Esophagus muscularis mucosa (tissue), 4 donors: ENCODE data around the gene ANKRD2. TPM values are rescaled to one million over a fixed set of nuclear protein-coding genes. Genes with fewer than 3 reads are reported as not detected.
"Not testable (repeated sequence)": the region's sequence is repeated elsewhere in the genome, so short reads cannot be mapped to it uniquely, and the experiment has no call there.

Experiments
- DNase-seq: peaks from one replicate; pipeline ENCODE4 v3.0.0-alpha.2; 2017; ENCODE audit errors: extremely low spot score
- H3K27ac ChIP-seq, 4 donors: fragments of 200-600 bp; sonication (generic); replicated peaks in 1 of 4; 1 replicate in 3 of 4; 2 replicates in 1 of 4; pipeline ENCODE4 v1.5.1; 2016 to 2019; ENCODE audit warnings: mild to moderate bottlenecking in 1 of 4
- H3K27me3 ChIP-seq, 4 donors: fragments of 200-600 bp; sonication (generic); one replicate each; pipeline versions ENCODE4 v1.5.1 to v1.6.0; 2016 to 2019
- H3K36me3 ChIP-seq, 4 donors: fragments of 200-600 bp; sonication (generic); one replicate each; pipeline ENCODE4 v1.5.1; 2016 to 2019
- H3K4me1 ChIP-seq, 4 donors: fragments of 200-600 bp; sonication (generic); one replicate each; pipeline ENCODE4 v1.5.1; 2016 to 2019
- H3K4me3 ChIP-seq, 4 donors: fragments of 200-600 bp; sonication (generic); 1 replicate in 2 of 4; 2 replicates in 2 of 4; pipeline ENCODE4 v1.5.1; 2016 to 2019; ENCODE audit warnings: mild to moderate bottlenecking in 4 of 4, moderate library complexity in 1 of 4
- H3K9me3 ChIP-seq, 4 donors: fragments of 200-600 bp; sonication (generic); 1 replicate in 3 of 4; 2 replicates in 1 of 4; pipeline ENCODE4 v1.5.1; 2016 to 2019
- CTCF ChIP-seq, 3 experiments: fragments of 200-600 bp in 2 of 3; fragments of 450-650 bp in 1 of 3; sonication (generic) in 2 of 3; IDR thresholded peaks; one replicate each; pipeline ENCODE4 v1.5.1; 2017 to 2019; ENCODE audit warnings: antibody characterized with exemption in 3 of 3, mild to moderate bottlenecking in 2 of 3, moderate library complexity in 1 of 3
- EP300 ChIP-seq: sonication (generic); formaldehyde crosslinking; IDR thresholded peaks from one replicate; pipeline ENCODE4 v1.6.1; 2017; ENCODE audit warnings: antibody characterized with exemption
- POLR2A ChIP-seq: fragments of 450-650 bp; IDR thresholded peaks from one replicate; pipeline ENCODE4 v1.6.1; 2017; ENCODE audit warnings: antibody characterized with exemption, moderate library complexity, mild to moderate bottlenecking, low read depth
- POLR2AphosphoS5 ChIP-seq, 2 donors: sonication (generic); formaldehyde crosslinking; IDR thresholded peaks; one replicate each; pipeline ENCODE4 v1.6.1; 2017; ENCODE audit warnings: antibody characterized with exemption in 2 of 2
- WGBS: methylation state at CpG from one replicate; pipeline ENCODE4 v1.1.5; 2018; 5-methylcytosine and 5-hydroxymethylcytosine counted together
- intact Hi-C: fragments of 100-400 bp; cut with DNase I; formaldehyde crosslinking; loops from one replicate; pipeline ENCODE4 v1.15.1; 2023
- total RNA-seq, 4 donors: library from RNA; depleted of rRNA; stranded (reverse); fragments of >200 nt; gene quantifications; one replicate each; pipeline versions ENCODE4 v1.1.0 to v1.2.1, GENCODE V29; 2016

ANKRD2 gene
- 1 to 10 TPM in 2 of 4 donors, under 1 TPM in 1, not detected in 1; 0.33 to 1.6 (median 1.2) TPM for total RNA-seq

GRCh38 chr10:97572214-97572989 is at the start of gene ANKRD2:
Gene ANKRD2 (plus strand): TSS chr10:97572779. CDS start chr10:97572789, 10 bp downstream.
- Histone ChIP-seq H3K9me3 (no peaks in the 10 kb centered on the region), H3K27me3 (no peaks in the 10 kb centered on the region), H3K4me3 (no peak within 1 kb of the TSS), H3K4me1 (peaks cover 30 to 36% (median 31%) of the 10 kb centered on the region in 4 donors), H3K36me3 (peaks cover 15 to 40% (median 34%) of the 10 kb centered on the region in 4 donors), H3K27ac (peak within 1 kb of the TSS; percentile 19 to 72 (median 48))
- WGBS = 74% methylated on average over 14 of the region's 16 CpGs
- no peak for DNase-seq
- intact Hi-C loops = loop anchor here (1.0 kb wide), 1 partner anchor 41 kb away; no protein-coding TSS in a partner anchor
- peak in 2 of 3 experiments; percentile 87 to 90 for TF ChIP-seq CTCF (IDR thresholded peaks at IDR 0.05)
- TF ChIP-seq POLR2AphosphoS5 (IDR thresholded peaks at IDR 0.05) = peak; percentile 51 to 63
- TF ChIP-seq EP300 = no peak

- no peak for TF ChIP-seq POLR2AphosphoS5 (IDR thresholded peaks at IDR 0.05)
- TF ChIP-seq EP300 = no peak
- no peak for TF ChIP-seq POLR2A
- no peak overlapping the region for H3K4me3 ChIP-seq
- 94% methylated on average over 8 of the region's 8 CpGs for WGBS
- H3K9me3 ChIP-seq = no peaks in the 10 kb centered on the region
- peaks cover 10 to 38% (median 21%) of the 10 kb centered on the region in 4 donors for H3K4me1 ChIP-seq
- no peak overlapping the region for H3K27ac ChIP-seq
- intact Hi-C loops = no loop called here
- DNase-seq = no peak
- no peaks in the 10 kb centered on the region for H3K27me3 ChIP-seq
- no peaks in the 10 kb centered on the region for H3K36me3 ChIP-seq
These were observed 49.6 kb upstream of the ANKRD2 start for GRCh38 chr10:97522937-97523336.

GRCh38 chr10:97525086-97525485 is 47.5 kb upstream of the ANKRD2 start:
- no peak for TF ChIP-seq POLR2AphosphoS5 (IDR thresholded peaks at IDR 0.05)
- no peak for TF ChIP-seq POLR2A
- no peak for TF ChIP-seq CTCF (IDR thresholded peaks at IDR 0.05)
- TF ChIP-seq EP300 = no peak
- H3K9me3 ChIP-seq = no peaks in the 10 kb centered on the region
- peaks cover 0 to 32% (median 9%) of the 10 kb centered on the region in 4 donors for H3K4me1 ChIP-seq
- no peak for DNase-seq
- WGBS = 94% methylated on average over 5 of the region's 5 CpGs
- no peaks in the 10 kb centered on the region for H3K27me3 ChIP-seq
- intact Hi-C loops = no loop called here
- H3K27ac ChIP-seq = no peak overlapping the region
- no peaks in the 10 kb centered on the region for H3K36me3 ChIP-seq
- H3K4me3 ChIP-seq = no peak overlapping the region

- no peak overlapping the region for H3K4me3 ChIP-seq
- H3K36me3 ChIP-seq = no peaks in the 10 kb centered on the region
- H3K27ac ChIP-seq = no peak overlapping the region
- peaks cover 0 to 29% (median 8%) of the 10 kb centered on the region in 4 donors for H3K4me1 ChIP-seq
- intact Hi-C loops = no loop called here
- H3K27me3 ChIP-seq = no peaks in the 10 kb centered on the region
- no peak for DNase-seq
- no peaks in the 10 kb centered on the region for H3K9me3 ChIP-seq
- 90% methylated on average over 1 of the region's 1 CpG for WGBS
- TF ChIP-seq EP300 (no peak), POLR2A (no peak), POLR2AphosphoS5 (IDR thresholded peaks at IDR 0.05) (no peak)
These were observed 46.9 kb upstream of the ANKRD2 start for GRCh38 chr10:97525683-97526110.

GRCh38 chr10:97528876-97529275 is 43.7 kb upstream of the ANKRD2 start:
- not testable (repeated sequence) for DNase-seq

GRCh38 chr10:97529685-97530465 is 42.7 kb upstream of the ANKRD2 start:
- WGBS = 86% methylated on average over 14 of the region's 14 CpGs
- Histone ChIP-seq H3K4me1 (peaks cover 0 to 5% (median 0%) of the 10 kb centered on the region in 4 donors), H3K9me3 (no peaks in the 10 kb centered on the region), H3K27ac (no peak overlapping the region), H3K36me3 (no peaks in the 10 kb centered on the region), H3K27me3 (no peaks in the 10 kb centered on the region), H3K4me3 (no peak overlapping the region)
- TF ChIP-seq POLR2A (no peak), POLR2AphosphoS5 (IDR thresholded peaks at IDR 0.05) (no peak), CTCF (IDR thresholded peaks at IDR 0.05) (no peak), EP300 (no peak)
- intact Hi-C loops = no loop called here
- no peak for DNase-seq

More at GRCh38 chr10:97528876-97529275, 43.7 kb upstream of the ANKRD2 start:
- H3K4me1 ChIP-seq, H3K27me3 ChIP-seq, H3K4me3 ChIP-seq, intact Hi-C loops, H3K27ac ChIP-seq, H3K36me3 ChIP-seq, H3K9me3 ChIP-seq: not testable (repeated sequence)
- WGBS = 91% methylated on average over 4 of the region's 29 CpGs
